Measurements from ENCODE around the gene ATP6V0E1.

- TF ChIP-seq CTCF (conservative IDR thresholded peaks at IDR 0.05; ENCODE audit: low read length) (no peak), EZH2phosphoT487 (IDR thresholded peaks at IDR 0.05; ENCODE audit: borderline replicate concordance) (no peak)
These were observed 40.2 kb upstream of the ATP6V0E1 start for GRCh38 chr5:172943283-172943841.

Measured in Loucy (cell line).